Loucy (cell line): Measurements from ENCODE around the gene WASL.

Experiments
- CTCF ChIP-seq: fragments of 200-600 bp; sonication (generic); conservative IDR thresholded peaks from 2 replicates; pipeline ENCODE4 v1.5.1; 2014; ENCODE audit warnings: mild to moderate bottlenecking, antibody characterized with exemption, low read length
- EZH2phosphoT487 ChIP-seq: fragments of 200-600 bp; IDR thresholded peaks from 2 replicates; pipeline ENCODE4 v1.6.1; 2018; ENCODE audit warnings: antibody characterized with exemption, mild to moderate bottlenecking, moderate library complexity, borderline replicate concordance

GRCh38 chr7:123747620-123748141 is 1.1 kb downstream of the WASL start:
- TF ChIP-seq CTCF, result no peak
- no peak for TF ChIP-seq EZH2phosphoT487
